DOHH2 (cell line): ENCODE measurements around the gene OR5K2.

ENCODE experiments used
- H3F3A ChIP-seq: fragments of 200-600 bp; sonication (generic), shearing (Covaris generic); 2 replicates; pipeline ENCODE4 v1.6.0; 2016; ENCODE audit warnings: antibody characterized with exemption, mild to moderate bottlenecking; ENCODE audit not compliant: control insufficient read depth, insufficient read depth
- H3K27ac ChIP-seq: fragments of 200-600 bp; sonication (generic); 2 replicates; pipeline ENCODE4 v1.5.1; 2014; ENCODE audit warnings: low read depth, mild to moderate bottlenecking, low read length, moderate library complexity
- H3K27me3 ChIP-seq: fragments of 200-600 bp; sonication (generic); 2 replicates; pipeline ENCODE4 v1.6.1; 2014; ENCODE audit warnings: mild to moderate bottlenecking, low read length, mixed read lengths; ENCODE audit not compliant: control insufficient read depth
- H3K36me3 ChIP-seq: fragments of 200-600 bp; sonication (generic); 2 replicates; pipeline ENCODE4 v1.6.1; 2014; ENCODE audit warnings: mild to moderate bottlenecking, low read length, moderate library complexity, mixed read lengths; ENCODE audit not compliant: control insufficient read depth
- H3K4me1 ChIP-seq: fragments of 200-600 bp; sonication (generic); 2 replicates; pipeline ENCODE4 v1.6.1; 2014; ENCODE audit warnings: mild to moderate bottlenecking, low read length, mixed read lengths; ENCODE audit not compliant: control insufficient read depth
- H3K4me2 ChIP-seq: fragments of 200-600 bp; sonication (generic); 2 replicates; pipeline ENCODE4 v1.6.0; 2014; ENCODE audit warnings: mild to moderate bottlenecking, low read length, moderate library complexity
- H3K4me3 ChIP-seq: fragments of 200-600 bp; sonication (generic); 2 replicates; pipeline ENCODE4 v1.5.1; 2014; ENCODE audit warnings: mild to moderate bottlenecking, low read length, mixed read lengths
- H3K79me2 ChIP-seq: fragments of 200-600 bp; sonication (generic); 2 replicates; pipeline ENCODE4 v1.6.1; 2014; ENCODE audit warnings: mild to moderate bottlenecking, low read length, mixed read lengths; ENCODE audit not compliant: control insufficient read depth
- H3K9me2 ChIP-seq: fragments of 200-600 bp; sonication (generic); replicated peaks from 2 replicates; pipeline ENCODE4 v1.6.1; 2014; ENCODE audit warnings: mild to moderate bottlenecking, low read length, mixed read lengths; ENCODE audit not compliant: control insufficient read depth
- H3K9me3 ChIP-seq: fragments of 200-600 bp; sonication (generic); 2 replicates; pipeline ENCODE4 v1.6.1; 2014; ENCODE audit warnings: antibody characterized with exemption, low read length, mixed read lengths; ENCODE audit not compliant: control insufficient read depth, insufficient read depth
- H4K20me1 ChIP-seq: fragments of 200-600 bp; sonication (generic); 2 replicates; pipeline ENCODE4 v1.6.0; 2014; ENCODE audit warnings: low read depth, mild to moderate bottlenecking, antibody characterized with exemption, low read length, moderate library complexity; ENCODE audit not compliant: control insufficient read depth, insufficient read depth
- EZH2phosphoT487 ChIP-seq: fragments of 200-600 bp; sonication (generic); IDR thresholded peaks from 2 replicates; pipeline ENCODE4 v1.6.1; 2017; ENCODE audit warnings: borderline replicate concordance, mild to moderate bottlenecking, antibody characterized with exemption, low read length, moderate library complexity, mixed read lengths
- TF ChIP-seq, protein P1 (sequence below): fragments of 200-600 bp; sonication (generic); IDR thresholded peaks from one replicate; pipeline ENCODE4 v1.5.1; 2014; ENCODE audit warnings: antibody characterized with exemption, mild to moderate bottlenecking, low read depth, low read length; ENCODE audit not compliant: poor library complexity, severe bottlenecking

The OR5K2 gene

DNA sequence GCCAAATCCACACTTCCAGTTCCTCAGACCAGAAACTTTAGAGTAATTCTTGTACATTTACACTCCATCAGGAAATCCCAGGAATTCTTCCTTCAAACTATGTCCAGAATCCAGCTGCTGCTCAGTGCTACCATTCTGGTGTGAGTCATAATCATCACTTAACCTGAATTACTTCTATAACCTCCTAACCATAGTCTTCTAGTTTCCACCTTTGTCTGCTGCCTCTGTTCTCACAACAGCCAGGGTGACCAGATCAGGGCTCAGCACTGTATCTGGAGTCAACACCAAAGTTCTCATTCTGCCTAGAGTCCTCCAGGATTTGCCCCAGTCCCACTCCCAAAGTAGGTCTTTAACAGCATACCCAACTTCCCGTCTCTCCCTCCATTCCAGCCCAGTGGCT is 21.9 kb downstream of the OR5K2 start:
- no peaks in the 10 kb centered on the region for H3F3A ChIP-seq
- no peak overlapping the region for H3K27ac ChIP-seq
- H4K20me1 ChIP-seq: peaks cover 4% of the 10 kb centered on the region; the same call in 1 of the 2 replicates
- H3K9me2 ChIP-seq: no peaks in the 10 kb centered on the region; the same call in 1 of the 2 replicates
- peaks cover 4% of the 10 kb centered on the region; the same call in 1 of the 2 replicates for H3K9me3 ChIP-seq
- H3K4me3 ChIP-seq: no peak overlapping the region
- peaks cover 45% of the 10 kb centered on the region for H3K79me2 ChIP-seq
- peaks cover 29% of the 10 kb centered on the region for H3K4me1 ChIP-seq
- no peaks in the 10 kb centered on the region; the same call in 1 of the 2 replicates for H3K27me3 ChIP-seq
- H3K4me2 ChIP-seq: no peak overlapping the region; the same call in 1 of the 2 replicates
- TF ChIP-seq EZH2phosphoT487: no peak
- TF ChIP-seq, protein P1, sequence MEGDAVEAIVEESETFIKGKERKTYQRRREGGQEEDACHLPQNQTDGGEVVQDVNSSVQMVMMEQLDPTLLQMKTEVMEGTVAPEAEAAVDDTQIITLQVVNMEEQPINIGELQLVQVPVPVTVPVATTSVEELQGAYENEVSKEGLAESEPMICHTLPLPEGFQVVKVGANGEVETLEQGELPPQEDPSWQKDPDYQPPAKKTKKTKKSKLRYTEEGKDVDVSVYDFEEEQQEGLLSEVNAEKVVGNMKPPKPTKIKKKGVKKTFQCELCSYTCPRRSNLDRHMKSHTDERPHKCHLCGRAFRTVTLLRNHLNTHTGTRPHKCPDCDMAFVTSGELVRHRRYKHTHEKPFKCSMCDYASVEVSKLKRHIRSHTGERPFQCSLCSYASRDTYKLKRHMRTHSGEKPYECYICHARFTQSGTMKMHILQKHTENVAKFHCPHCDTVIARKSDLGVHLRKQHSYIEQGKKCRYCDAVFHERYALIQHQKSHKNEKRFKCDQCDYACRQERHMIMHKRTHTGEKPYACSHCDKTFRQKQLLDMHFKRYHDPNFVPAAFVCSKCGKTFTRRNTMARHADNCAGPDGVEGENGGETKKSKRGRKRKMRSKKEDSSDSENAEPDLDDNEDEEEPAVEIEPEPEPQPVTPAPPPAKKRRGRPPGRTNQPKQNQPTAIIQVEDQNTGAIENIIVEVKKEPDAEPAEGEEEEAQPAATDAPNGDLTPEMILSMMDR: no peak
- peaks cover 75% of the 10 kb centered on the region for H3K36me3 ChIP-seq

DNA sequence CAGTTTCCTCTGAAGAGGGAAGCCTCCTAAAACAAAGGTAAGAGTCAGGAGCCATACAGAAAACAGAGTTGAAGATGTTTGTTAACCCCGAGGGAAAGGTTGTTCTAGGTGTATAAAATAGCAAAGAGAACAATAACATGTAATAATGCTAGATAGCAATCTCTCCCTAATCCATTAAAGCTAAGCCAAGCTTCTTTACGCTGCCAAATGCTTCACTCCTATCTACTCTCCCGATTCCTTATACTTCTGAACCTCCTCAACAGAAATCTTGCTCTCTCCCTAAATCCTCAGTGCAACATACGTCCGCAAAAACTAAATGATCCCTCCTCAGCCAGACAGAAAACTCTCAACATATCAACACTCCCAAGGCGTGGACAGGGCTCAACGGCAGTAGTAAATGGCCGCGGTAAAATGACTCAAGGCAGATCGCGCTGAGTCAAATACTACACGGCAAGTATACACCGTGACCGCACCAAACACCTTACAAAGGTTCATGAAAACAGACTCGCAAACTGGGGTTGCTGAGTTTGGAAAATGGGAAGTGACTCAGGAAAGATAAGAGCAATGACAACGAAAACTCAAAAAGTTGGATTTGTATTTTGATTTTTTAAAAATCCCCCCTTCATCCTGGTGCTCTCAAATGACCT is 24.5 kb downstream of the OR5K2 start:
- Histone ChIP-seq H3K9me3 (peaks cover 4% of the 10 kb centered on the region; the same call in 1 of the 2 replicates), H3K4me3 (peak overlapping the region; percentile 95), H3K36me3 (peaks cover 54% of the 10 kb centered on the region), H3K27ac (peak overlapping the region; percentile 43), H3K4me2 (peak overlapping the region; percentile 88), H3K27me3 (no peaks in the 10 kb centered on the region; the same call in 1 of the 2 replicates), H3F3A (no peaks in the 10 kb centered on the region; the same call in 1 of the 2 replicates), H3K79me2 (peaks cover 45% of the 10 kb centered on the region), H3K9me2 (no peaks in the 10 kb centered on the region; the same call in 1 of the 2 replicates), H3K4me1 (peaks cover 35% of the 10 kb centered on the region), H4K20me1 (peaks cover 4% of the 10 kb centered on the region; the same call in 1 of the 2 replicates)
- no peak for TF ChIP-seq EZH2phosphoT487
- TF ChIP-seq, protein P1: no peak

DNA sequence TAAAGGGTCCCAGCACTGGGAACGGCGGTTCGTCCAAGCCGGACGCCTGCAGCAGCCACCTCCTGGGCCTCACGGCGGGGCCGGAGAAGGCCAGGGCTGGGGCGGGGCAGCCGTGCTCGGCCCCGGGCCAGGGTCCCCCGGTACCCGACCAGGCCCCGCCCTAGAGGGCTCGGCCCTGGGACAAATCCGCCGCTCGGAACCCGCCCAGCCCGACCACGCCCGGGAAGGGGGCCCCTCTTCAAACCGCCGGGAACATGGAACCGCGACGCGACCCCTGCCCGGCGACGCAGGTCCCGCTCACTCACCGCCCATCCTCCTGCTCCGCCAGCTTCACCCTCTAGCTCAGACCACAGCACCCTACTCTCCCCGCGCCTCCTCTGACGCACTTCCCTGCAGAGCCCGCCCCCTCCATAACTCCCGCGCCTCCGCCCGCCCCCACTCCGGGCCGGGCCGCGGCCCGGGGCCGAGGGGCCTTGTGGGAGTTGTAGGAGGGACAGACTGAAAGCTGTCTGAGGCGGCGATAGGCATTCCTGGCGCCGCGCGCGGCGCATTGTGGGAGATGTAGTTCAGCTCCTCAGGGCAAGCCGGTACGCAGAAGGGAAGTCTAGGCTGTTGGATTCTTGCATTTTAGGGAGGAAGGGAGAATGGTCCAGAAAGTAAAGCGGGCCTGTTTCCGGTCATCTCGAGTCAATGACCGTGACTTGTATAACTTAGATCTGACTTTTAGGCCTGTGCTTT is 25.2 kb downstream of the OR5K2 start, which contains the start of gene CLDND1:
CLDND1 (minus strand) TSS at position 359 of the 738 bp plus-strand sequence. CDS start 1,478 bp downstream, outside the sequence.
- Histone ChIP-seq H3K36me3 (peaks cover 48% of the 10 kb centered on the region), H3K4me1 (peaks cover 35% of the 10 kb centered on the region), H3K79me2 (peaks cover 45% of the 10 kb centered on the region), H3K27me3 (no peaks in the 10 kb centered on the region; the same call in 1 of the 2 replicates), H3K4me3 (peak within 1 kb of the TSS; percentile 95), H3K4me2 (peak within 1 kb of the TSS; percentile 88), H3K9me2 (no peaks in the 10 kb centered on the region; the same call in 1 of the 2 replicates), H3K9me3 (peaks cover 4% of the 10 kb centered on the region; the same call in 1 of the 2 replicates), H3F3A (no peaks in the 10 kb centered on the region; the same call in 1 of the 2 replicates), H4K20me1 (peaks cover 4% of the 10 kb centered on the region; the same call in 1 of the 2 replicates), H3K27ac (peak within 1 kb of the TSS; percentile 43)
- TF ChIP-seq, protein P1: no peak
- no peak for TF ChIP-seq EZH2phosphoT487
